ENCODE results near the gene SMARCB1.

- no peak; the same call in 1 of the 2 replicates for TF ChIP-seq CTCF (conservative IDR thresholded peaks at IDR 0.05)
- no peak for TF ChIP-seq EZH2 (IDR thresholded peaks at IDR 0.05; ENCODE audit: low read depth)
Observed at GRCh38 chr22:23856721-23857605, 70.2 kb downstream of the SMARCB1 start.
